Measurements from ENCODE around the gene KIF17. TPM values are rescaled to one million over a fixed set of nuclear protein-coding genes. Genes with fewer than 3 reads are reported as not detected.

Gene KIF17
- total RNA-seq, 1 donor from 2014 or later, result 8.4 TPM

DNA sequence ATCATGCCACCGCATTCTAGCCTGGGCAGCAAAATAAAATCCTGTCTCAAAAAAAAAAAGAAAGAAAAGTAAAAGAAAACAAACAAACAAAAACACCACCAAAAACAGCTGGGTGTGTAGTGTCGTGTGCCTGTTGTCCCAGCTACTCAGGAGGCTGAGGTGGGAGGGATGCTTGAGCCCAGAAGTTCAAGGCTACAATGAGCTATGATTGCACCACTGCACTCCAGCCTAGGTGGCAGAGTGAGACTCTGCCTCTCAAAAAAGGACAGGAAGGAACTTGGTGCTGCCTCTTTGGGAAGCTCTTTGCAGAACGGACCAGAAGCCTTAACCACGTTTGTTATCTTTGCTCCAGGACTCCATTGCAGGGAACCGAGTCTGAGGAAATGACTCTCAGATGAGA lies 11.0 kb downstream of the KIF17 start:
- TF ChIP-seq, protein P1, sequence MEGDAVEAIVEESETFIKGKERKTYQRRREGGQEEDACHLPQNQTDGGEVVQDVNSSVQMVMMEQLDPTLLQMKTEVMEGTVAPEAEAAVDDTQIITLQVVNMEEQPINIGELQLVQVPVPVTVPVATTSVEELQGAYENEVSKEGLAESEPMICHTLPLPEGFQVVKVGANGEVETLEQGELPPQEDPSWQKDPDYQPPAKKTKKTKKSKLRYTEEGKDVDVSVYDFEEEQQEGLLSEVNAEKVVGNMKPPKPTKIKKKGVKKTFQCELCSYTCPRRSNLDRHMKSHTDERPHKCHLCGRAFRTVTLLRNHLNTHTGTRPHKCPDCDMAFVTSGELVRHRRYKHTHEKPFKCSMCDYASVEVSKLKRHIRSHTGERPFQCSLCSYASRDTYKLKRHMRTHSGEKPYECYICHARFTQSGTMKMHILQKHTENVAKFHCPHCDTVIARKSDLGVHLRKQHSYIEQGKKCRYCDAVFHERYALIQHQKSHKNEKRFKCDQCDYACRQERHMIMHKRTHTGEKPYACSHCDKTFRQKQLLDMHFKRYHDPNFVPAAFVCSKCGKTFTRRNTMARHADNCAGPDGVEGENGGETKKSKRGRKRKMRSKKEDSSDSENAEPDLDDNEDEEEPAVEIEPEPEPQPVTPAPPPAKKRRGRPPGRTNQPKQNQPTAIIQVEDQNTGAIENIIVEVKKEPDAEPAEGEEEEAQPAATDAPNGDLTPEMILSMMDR (IDR thresholded peaks at IDR 0.05), result no peak
- Histone ChIP-seq H3K4me3 (no peak overlapping the region), H3K27ac (no peak overlapping the region), H3K4me1 (no peaks in the 10 kb centered on the region), H3K9me3 (no peaks in the 10 kb centered on the region), H3K27me3 (ENCODE audit: low read depth) (peaks cover 4% of the 10 kb centered on the region), H3K36me3 (no peaks in the 10 kb centered on the region)
- ATAC-seq (no peak), DNase-seq (no peak)
- intact Hi-C loops (cut with DNase I), result no loop called here

DNA sequence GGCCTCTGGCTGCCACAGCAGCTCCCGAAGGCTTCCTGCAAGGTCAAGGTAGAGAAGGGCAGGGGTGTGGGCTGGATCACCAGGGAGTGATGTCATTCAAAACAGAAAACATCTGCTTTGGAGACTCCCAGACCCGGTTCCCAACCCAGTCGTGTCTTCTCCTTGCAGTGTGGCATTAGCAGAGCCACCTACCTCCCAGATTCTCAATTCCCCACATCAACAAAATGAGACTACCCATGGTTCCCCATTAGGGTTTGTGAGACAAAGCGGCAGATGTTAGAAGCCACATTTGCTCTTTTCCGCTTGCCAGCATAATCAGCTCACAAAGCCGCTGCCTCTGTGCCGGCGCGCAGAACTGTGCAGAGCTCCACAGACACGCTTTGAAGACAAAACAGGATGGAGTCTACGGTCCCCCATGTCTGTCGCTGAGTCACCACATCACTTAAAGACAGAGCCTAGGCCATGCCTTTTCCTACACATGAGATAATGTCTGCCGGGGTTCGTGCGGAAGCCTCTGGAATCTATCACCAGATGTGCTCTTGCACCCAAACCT lies 12.5 kb downstream of the KIF17 start:
- Histone ChIP-seq H3K36me3 (no peaks in the 10 kb centered on the region), H3K9me3 (no peaks in the 10 kb centered on the region), H3K4me3 (no peak overlapping the region), H3K27ac (no peak overlapping the region), H3K27me3 (ENCODE audit: low read depth) (no peaks in the 10 kb centered on the region), H3K4me1 (no peaks in the 10 kb centered on the region)
- intact Hi-C loops (cut with DNase I), result no loop called here
- DNase-seq, result no peak
- ATAC-seq, result no peak
- TF ChIP-seq, protein P1 (IDR thresholded peaks at IDR 0.05), result no peak

DNA sequence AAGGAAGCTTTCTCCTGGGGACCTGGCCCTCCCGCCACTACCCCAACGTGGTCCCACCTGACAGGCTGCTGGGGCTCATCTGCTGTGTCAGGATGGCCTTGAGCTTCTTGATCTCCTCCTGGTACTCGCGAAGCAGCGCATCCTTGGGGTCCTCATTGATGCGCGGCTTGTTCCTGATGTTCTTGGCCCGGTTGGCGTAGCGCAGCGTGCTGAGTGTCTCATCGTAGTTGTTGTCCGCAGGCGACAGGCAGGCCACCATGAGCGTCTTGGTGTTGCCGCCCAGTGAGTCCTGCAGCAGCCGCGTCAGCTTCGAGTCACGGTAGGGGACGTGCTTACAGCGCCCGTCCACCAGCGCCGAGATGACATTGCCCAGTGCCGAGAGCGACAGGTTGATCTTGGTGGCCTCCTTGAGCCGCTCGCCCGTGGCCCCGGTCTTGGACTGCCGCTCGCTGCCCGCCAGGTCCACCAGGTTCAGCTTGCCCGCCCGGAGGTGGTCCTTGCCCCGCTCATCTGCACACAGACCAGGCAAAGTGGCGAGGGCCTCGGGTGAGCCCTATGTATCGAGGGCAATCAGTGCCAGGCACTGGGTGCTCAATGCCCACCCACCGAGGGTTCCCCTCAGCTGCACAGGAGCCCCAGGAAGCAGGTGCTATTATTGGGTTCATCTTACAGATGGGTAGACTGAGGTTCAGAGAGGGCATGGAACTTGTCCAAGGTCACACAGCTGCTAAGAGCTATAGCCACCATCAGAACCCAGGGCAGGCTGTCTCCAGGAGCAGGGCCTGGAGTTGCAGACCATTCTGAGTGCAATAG lies 13.2 kb downstream of the KIF17 start:
- H3K27me3 ChIP-seq (ENCODE audit: low read depth), result no peaks in the 10 kb centered on the region
- TF ChIP-seq, protein P1 (IDR thresholded peaks at IDR 0.05), result no peak
- H3K4me3 ChIP-seq, result no peak overlapping the region
- ATAC-seq, result no peak
- H3K27ac ChIP-seq, result no peak overlapping the region
- no peaks in the 10 kb centered on the region for H3K4me1 ChIP-seq
- intact Hi-C loops (cut with DNase I), result no loop called here
- H3K36me3 ChIP-seq, result no peaks in the 10 kb centered on the region
- H3K9me3 ChIP-seq, result no peaks in the 10 kb centered on the region
- no peak for DNase-seq

DNA sequence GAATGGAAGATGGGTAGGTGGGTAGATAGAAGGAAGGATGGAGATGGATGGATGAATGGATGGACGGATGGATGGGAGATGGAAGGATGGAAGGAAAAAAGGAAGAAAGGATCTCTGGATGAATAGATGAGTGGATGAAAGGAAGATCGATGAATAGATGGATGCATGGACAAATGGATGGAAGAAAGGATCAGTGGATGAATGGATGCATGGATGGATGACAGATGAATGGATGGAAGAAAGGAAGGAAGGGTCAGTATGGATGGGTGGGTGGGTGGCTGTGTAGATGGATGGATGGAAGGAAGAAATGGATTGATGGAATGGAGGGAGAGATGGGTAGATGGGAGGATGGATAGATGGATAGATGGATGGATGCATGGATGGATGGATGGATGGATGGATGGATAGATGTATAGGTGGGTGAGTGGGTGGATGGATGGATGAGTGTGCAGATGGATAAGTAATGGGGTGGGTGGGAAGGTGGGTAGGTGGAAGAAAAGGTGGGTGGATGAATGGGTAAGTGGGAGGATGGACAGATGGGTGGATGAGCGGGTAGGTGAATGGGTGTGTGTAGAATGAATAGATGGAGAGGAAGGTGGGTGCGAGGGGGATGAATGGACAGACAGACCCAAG lies 14.6 kb downstream of the KIF17 start:
- no peaks in the 10 kb centered on the region for H3K9me3 ChIP-seq
- H3K4me3 ChIP-seq, result no peak overlapping the region
- no peaks in the 10 kb centered on the region for H3K4me1 ChIP-seq
- no peaks in the 10 kb centered on the region for H3K36me3 ChIP-seq
- intact Hi-C loops (cut with DNase I), result no loop called here
- H3K27me3 ChIP-seq (ENCODE audit: low read depth), result no peaks in the 10 kb centered on the region
- no peak overlapping the region for H3K27ac ChIP-seq
- DNase-seq, result no peak
- TF ChIP-seq, protein P1 (IDR thresholded peaks at IDR 0.05), result no peak
- no peak for ATAC-seq

DNA sequence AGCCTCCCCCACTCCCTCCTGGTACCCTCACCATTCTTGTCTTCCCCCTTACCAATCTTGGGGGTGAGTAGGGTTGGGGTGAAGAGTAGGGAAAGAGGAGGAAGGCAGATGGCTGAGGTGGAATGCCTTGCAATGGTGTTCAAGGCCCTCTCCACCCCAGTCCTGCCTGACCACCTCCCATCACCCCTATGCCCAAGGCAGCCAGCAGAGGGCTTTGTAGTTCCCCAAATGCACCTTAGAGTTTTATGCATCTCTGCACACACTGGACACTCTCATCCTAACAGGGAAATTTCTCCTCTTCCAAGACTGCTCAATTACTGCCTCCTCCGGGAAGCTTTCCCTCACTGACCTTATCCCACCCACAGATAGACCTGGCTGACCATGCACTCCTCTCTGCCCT lies 15.4 kb downstream of the KIF17 start:
- no peak for DNase-seq
- intact Hi-C loops (cut with DNase I), result no loop called here
- no peak for ATAC-seq

More for the DNA sequence above, 15.4 kb downstream of the KIF17 start:
- Histone ChIP-seq H3K4me1 (no peaks in the 10 kb centered on the region), H3K36me3 (no peaks in the 10 kb centered on the region), H3K27me3 (ENCODE audit: low read depth) (no peaks in the 10 kb centered on the region), H3K27ac (no peak overlapping the region), H3K4me3 (no peak overlapping the region), H3K9me3 (no peaks in the 10 kb centered on the region)
- TF ChIP-seq, protein P1 (IDR thresholded peaks at IDR 0.05), result no peak
